HG03280 (cell line): ENCODE measurements around the gene IQCN.

Experiments used
- ATAC-seq: cut with Tn5 transposase; IDR thresholded peaks from one replicate; pipeline ENCODE4 v1.9.1; 2021; ENCODE audit warnings: mild to moderate bottlenecking, moderate library complexity; ENCODE audit not compliant: unreplicated experiment

The IQCN gene

GRCh38 chr19:18307271-18307681, 33.0 kb upstream of the IQCN start:
- ATAC-seq = no peak

- no peak for ATAC-seq
Observed at GRCh38 chr19:18306888-18307260, 32.6 kb upstream of the IQCN start.

- ATAC-seq = no peak
Observed at GRCh38 chr19:18306209-18306887, 32.1 kb upstream of the IQCN start.

- peak; percentile 36 for ATAC-seq
Observed at GRCh38 chr19:18304458-18305310, 30.4 kb upstream of the IQCN start.

- no peak for ATAC-seq
Observed at GRCh38 chr19:18304208-18304457, 29.9 kb upstream of the IQCN start.

GRCh38 chr19:18301718-18302111, 27.5 kb upstream of the IQCN start:
- no peak for ATAC-seq

- no peak for ATAC-seq
Observed at GRCh38 chr19:18300930-18301717, 26.9 kb upstream of the IQCN start.

GRCh38 chr19:18299654-18300053, 25.4 kb upstream of the IQCN start:
- ATAC-seq = no peak

GRCh38 chr19:18298601-18299000, 24.3 kb upstream of the IQCN start:
- ATAC-seq = no peak

GRCh38 chr19:18297308-18297707, 23.1 kb upstream of the IQCN start:
- ATAC-seq = no peak

GRCh38 chr19:18295034-18295451, 20.8 kb upstream of the IQCN start:
- ATAC-seq = no peak

- no peak for ATAC-seq
Observed at GRCh38 chr19:18294467-18294864, 20.2 kb upstream of the IQCN start.

GRCh38 chr19:18293642-18294466, 19.6 kb upstream of the IQCN start:
- ATAC-seq = no peak

GRCh38 chr19:18292810-18293641, 18.8 kb upstream of the IQCN start:
- ATAC-seq = no peak

- no peak for ATAC-seq
Observed at GRCh38 chr19:18292462-18292809, 18.2 kb upstream of the IQCN start.

- no peak for ATAC-seq
Observed at GRCh38 chr19:18291590-18292461, 17.6 kb upstream of the IQCN start.

GRCh38 chr19:18291019-18291524, 16.8 kb upstream of the IQCN start:
- ATAC-seq = no peak

- no peak for ATAC-seq
Observed at GRCh38 chr19:18290302-18291018, 16.2 kb upstream of the IQCN start.
